GM23338 (cell line): Measurements from ENCODE around the gene TRAPPC10. TPM values are rescaled to one million over a fixed set of nuclear protein-coding genes. Genes with fewer than 3 reads are reported as not detected.

Source experiments
- ATAC-seq: fragments of 200-7000 bp; cut with Tn5 transposase; 3 replicates; pipeline ENCODE4 v1.9.1; 2020
- DNase-seq: peaks from one replicate; pipeline ENCODE4 v3.0.0-alpha.2; 2015; ENCODE audit warnings: low spot score
- H2AFZ ChIP-seq: fragments of 200-600 bp; sonication (generic); 2 replicates; pipeline ENCODE4 v1.8.0; 2016; ENCODE audit warnings: antibody characterized with exemption, mild to moderate bottlenecking, moderate library complexity
- H3F3A ChIP-seq: fragments of 200-600 bp; sonication (generic); replicated peaks from 2 replicates; pipeline ENCODE4 v1.8.0; 2017; ENCODE audit warnings: antibody characterized with exemption, mixed run types, low read depth
- H3K27ac ChIP-seq: fragments of 200-600 bp; sonication (generic); 2 replicates; pipeline ENCODE4 v1.6.1; 2016; ENCODE audit warnings: low read depth
- H3K27me3 ChIP-seq: fragments of 200-600 bp; sonication (generic); 2 replicates; pipeline ENCODE4 v1.8.0; 2016; ENCODE audit warnings: mild to moderate bottlenecking, mixed run types, moderate library complexity; ENCODE audit not compliant: insufficient read depth
- H3K36me3 ChIP-seq: fragments of 200-600 bp; sonication (generic); 2 replicates; pipeline ENCODE4 v1.8.0; 2016; ENCODE audit warnings: mild to moderate bottlenecking; ENCODE audit not compliant: insufficient read depth
- H3K4me1 ChIP-seq: fragments of 200-600 bp; sonication (generic); 2 replicates; pipeline ENCODE4 v1.8.0; 2016; ENCODE audit warnings: mild to moderate bottlenecking, moderate library complexity; ENCODE audit not compliant: insufficient read depth
- H3K4me2 ChIP-seq: fragments of 200-600 bp; sonication (generic); 2 replicates; pipeline ENCODE4 v1.7.1; 2017; ENCODE audit warnings: mixed run types
- H3K4me3 ChIP-seq: fragments of 200-600 bp; sonication (generic); 2 replicates; pipeline ENCODE4 v1.6.1; 2016; ENCODE audit warnings: mixed run types
- H3K79me2 ChIP-seq: fragments of 200-600 bp; sonication (generic); replicated peaks from 2 replicates; pipeline ENCODE4 v1.8.0; 2017; ENCODE audit warnings: mild to moderate bottlenecking; ENCODE audit not compliant: insufficient read depth
- H3K9me2 ChIP-seq: fragments of 200-600 bp; sonication (generic); 2 replicates; pipeline ENCODE4 v1.8.0; 2017; ENCODE audit not compliant: insufficient read depth
- H4K20me1 ChIP-seq: fragments of 200-600 bp; sonication (generic); replicated peaks from 2 replicates; pipeline ENCODE4 v1.8.0; 2017; ENCODE audit warnings: mild to moderate bottlenecking; ENCODE audit not compliant: insufficient read depth
- H3K27ac Mint-ChIP-seq: 2 replicates; pipeline ENCODE4 v1.8.0; 2020; ENCODE audit warnings: inconsistent platforms, mild to moderate bottlenecking, moderate library complexity, mixed read lengths
- H3K27me3 Mint-ChIP-seq: 3 replicates; pipeline ENCODE4 v1.8.0; 2022; ENCODE audit warnings: low read depth, mild to moderate bottlenecking, moderate library complexity, mixed read lengths, inconsistent platforms; ENCODE audit not compliant: insufficient read depth, poor library complexity
- H3K36me3 Mint-ChIP-seq: 3 replicates; pipeline ENCODE4 v1.8.0; 2021; ENCODE audit warnings: low read depth, mild to moderate bottlenecking, inconsistent platforms, moderate library complexity, mixed read lengths
- H3K4me1 Mint-ChIP-seq: 3 replicates; pipeline ENCODE4 v1.8.0; 2020; ENCODE audit warnings: mild to moderate bottlenecking, inconsistent platforms, mixed read lengths
- H3K4me3 Mint-ChIP-seq: 3 replicates; pipeline ENCODE4 v1.8.0; 2021; ENCODE audit warnings: moderate library complexity, mild to moderate bottlenecking, inconsistent platforms, mixed read lengths
- H3K9me3 Mint-ChIP-seq: 3 replicates; pipeline ENCODE4 v1.8.0; 2020; ENCODE audit warnings: moderate library complexity, mild to moderate bottlenecking, inconsistent platforms, mixed read lengths
- CREB1 ChIP-seq: fragments of 250-450 bp; sonication (Bioruptor Pico); IDR thresholded peaks from 2 replicates; pipeline ENCODE4 v1.5.0; 2020; ENCODE audit warnings: low read depth, mild to moderate bottlenecking, moderate library complexity
- CTCF ChIP-seq, 2 experiments: fragments of 200-600 bp in 1 of 2; sonication (generic) in 1 of 2; conservative IDR thresholded peaks; 2 replicates each; pipeline versions ENCODE4 v1.5.1 to v1.6.1; 2016 to 2017; ENCODE audit warnings: antibody characterized with exemption in 2 of 2, low read depth in 2 of 2, mild to moderate bottlenecking in 2 of 2, moderate library complexity in 1 of 2
- ETS1 ChIP-seq: IDR thresholded peaks from 2 replicates; pipeline ENCODE4 v1.6.1; 2016; ENCODE audit warnings: antibody characterized with exemption
- EZH2 ChIP-seq: fragments of 200-600 bp; sonication (generic); IDR thresholded peaks from one replicate; pipeline ENCODE4 v1.8.0; 2017; ENCODE audit warnings: antibody characterized with exemption, mild to moderate bottlenecking, low read depth; ENCODE audit not compliant: unreplicated experiment
- JUNB ChIP-seq: IDR thresholded peaks from one replicate; pipeline ENCODE4 v1.6.1; 2016; ENCODE audit warnings: antibody characterized with exemption; ENCODE audit not compliant: unreplicated experiment
- NANOG ChIP-seq: IDR thresholded peaks from 2 replicates; pipeline ENCODE4 v1.6.1; 2016; ENCODE audit warnings: antibody characterized with exemption, borderline replicate concordance
- STAT1 ChIP-seq: IDR thresholded peaks from one replicate; pipeline ENCODE4 v1.6.1; 2016; ENCODE audit warnings: antibody characterized with exemption; ENCODE audit not compliant: unreplicated experiment
- ZNF114 ChIP-seq: fragments of 250-450 bp; sonication (Bioruptor Pico); IDR thresholded peaks from 2 replicates; pipeline ENCODE4 v1.5.0; 2020; ENCODE audit warnings: mild to moderate bottlenecking, moderate library complexity
- ZNF331 ChIP-seq: fragments of 250-450 bp; sonication (Bioruptor Pico); IDR thresholded peaks from 2 replicates; pipeline ENCODE4 v1.5.0; 2020; ENCODE audit warnings: low read depth, mild to moderate bottlenecking, moderate library complexity
- polyA plus RNA-seq: library from polyadenylated mRNA; unstranded; fragments of >200 nt; fragmentation: Nextera tagmentation; extraction: Ambion mirVana; gene quantifications from 2 replicates; pipeline ENCODE4 v1.2.1, GENCODE V29; 2016
- total RNA-seq: library from RNA; depleted of rRNA; stranded (reverse); fragments of >200 nt; shearing (Covaris generic); gene quantifications from 2 replicates; pipeline ENCODE4 v1.2.3, GENCODE V29; 2014
- TF ChIP-seq, protein P1 (sequence below): IDR thresholded peaks from one replicate; pipeline ENCODE4 v1.6.1; 2018; ENCODE audit warnings: antibody characterized with exemption; ENCODE audit not compliant: unreplicated experiment

Gene TRAPPC10
- total and polyA plus RNA-seq, 2 experiments from 2014 or later, result 14.0 to 27.1 TPM

DNA sequence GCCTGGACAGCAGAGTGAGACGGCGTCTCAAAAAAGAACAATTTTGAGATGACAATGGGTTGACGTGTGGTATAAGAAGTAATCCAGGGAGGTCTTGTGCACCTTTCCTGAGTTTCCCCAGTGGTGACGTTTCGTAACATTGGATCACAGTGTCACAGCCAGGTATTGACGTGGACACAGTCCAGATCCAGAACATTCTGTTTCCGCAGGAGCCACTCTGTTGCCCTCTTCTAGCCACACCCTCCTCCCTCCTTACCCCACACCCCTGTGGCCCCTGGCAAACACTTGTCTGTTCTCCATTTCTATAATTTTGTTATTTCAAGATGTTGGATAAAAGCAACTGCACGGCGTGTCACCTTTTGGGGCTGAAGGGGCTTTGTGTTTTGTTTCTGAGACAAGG lies 6.5 kb upstream of the TRAPPC10 start (continued):
- TF ChIP-seq, protein P1, sequence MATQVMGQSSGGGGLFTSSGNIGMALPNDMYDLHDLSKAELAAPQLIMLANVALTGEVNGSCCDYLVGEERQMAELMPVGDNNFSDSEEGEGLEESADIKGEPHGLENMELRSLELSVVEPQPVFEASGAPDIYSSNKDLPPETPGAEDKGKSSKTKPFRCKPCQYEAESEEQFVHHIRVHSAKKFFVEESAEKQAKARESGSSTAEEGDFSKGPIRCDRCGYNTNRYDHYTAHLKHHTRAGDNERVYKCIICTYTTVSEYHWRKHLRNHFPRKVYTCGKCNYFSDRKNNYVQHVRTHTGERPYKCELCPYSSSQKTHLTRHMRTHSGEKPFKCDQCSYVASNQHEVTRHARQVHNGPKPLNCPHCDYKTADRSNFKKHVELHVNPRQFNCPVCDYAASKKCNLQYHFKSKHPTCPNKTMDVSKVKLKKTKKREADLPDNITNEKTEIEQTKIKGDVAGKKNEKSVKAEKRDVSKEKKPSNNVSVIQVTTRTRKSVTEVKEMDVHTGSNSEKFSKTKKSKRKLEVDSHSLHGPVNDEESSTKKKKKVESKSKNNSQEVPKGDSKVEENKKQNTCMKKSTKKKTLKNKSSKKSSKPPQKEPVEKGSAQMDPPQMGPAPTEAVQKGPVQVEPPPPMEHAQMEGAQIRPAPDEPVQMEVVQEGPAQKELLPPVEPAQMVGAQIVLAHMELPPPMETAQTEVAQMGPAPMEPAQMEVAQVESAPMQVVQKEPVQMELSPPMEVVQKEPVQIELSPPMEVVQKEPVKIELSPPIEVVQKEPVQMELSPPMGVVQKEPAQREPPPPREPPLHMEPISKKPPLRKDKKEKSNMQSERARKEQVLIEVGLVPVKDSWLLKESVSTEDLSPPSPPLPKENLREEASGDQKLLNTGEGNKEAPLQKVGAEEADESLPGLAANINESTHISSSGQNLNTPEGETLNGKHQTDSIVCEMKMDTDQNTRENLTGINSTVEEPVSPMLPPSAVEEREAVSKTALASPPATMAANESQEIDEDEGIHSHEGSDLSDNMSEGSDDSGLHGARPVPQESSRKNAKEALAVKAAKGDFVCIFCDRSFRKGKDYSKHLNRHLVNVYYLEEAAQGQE, result no peak

GRCh38 chr21:44006017-44006619 lies 6.0 kb upstream of the TRAPPC10 start:
- Histone ChIP-seq H2AFZ (no peak overlapping the region), H3K4me1 (peaks cover 6% of the 10 kb centered on the region), H4K20me1 (no peaks in the 10 kb centered on the region), H3K27me3 (no peaks in the 10 kb centered on the region), H3K79me2 (no peaks in the 10 kb centered on the region), H3K4me2 (no peak overlapping the region), H3K36me3 (no peaks in the 10 kb centered on the region), H3K4me3 (no peak overlapping the region), H3F3A (peaks cover 7% of the 10 kb centered on the region; the same call in 1 of the 2 replicates), H3K27ac (no peak overlapping the region), H3K9me2 (no peaks in the 10 kb centered on the region)
- DNase-seq, result no peak
- H3K27ac Mint-ChIP-seq, result no peak overlapping the region
- no peaks in the 10 kb centered on the region for H3K36me3 Mint-ChIP-seq
- peaks cover 11% of the 10 kb centered on the region for H3K4me1 Mint-ChIP-seq
- ATAC-seq, result no peak
- peaks cover 1% of the 10 kb centered on the region for H3K27me3 Mint-ChIP-seq
- TF ChIP-seq ZNF331 (CRISPR knock-in tag) (no peak), EZH2 (no peak), ETS1 (no peak), NANOG (no peak), ZNF114 (no peak), CREB1 (CRISPR knock-in tag) (no peak), CTCF (conservative IDR thresholded peaks at IDR 0.05; ENCODE audit: low read depth in 2 of 2) (no peak), STAT1 (no peak), JUNB (no peak)
- TF ChIP-seq, protein P1, result no peak
- H3K4me3 Mint-ChIP-seq, result no peak overlapping the region
- H3K9me3 Mint-ChIP-seq, result no peaks in the 10 kb centered on the region
